Right atrium auricular region (tissue), 2 donors: ENCODE data around the gene SRGAP3. TPM values are rescaled to one million over a fixed set of nuclear protein-coding genes. Genes with fewer than 3 reads are reported as not detected.
A peak's percentile ranks its signal among the peaks of the same experiment; 100 is the strongest.

Experiments used
- DNase-seq: peaks from one replicate; pipeline ENCODE4 v3.0.0-alpha.2; 2019; ENCODE audit warnings: low spot score
- H3K27ac ChIP-seq, 2 donors: fragments of 200-600 bp; sonication (generic); 1 replicate in 1 of 2; 2 replicates in 1 of 2; pipeline ENCODE4 v1.5.1; 2016 to 2019
- H3K27me3 ChIP-seq, 2 donors: fragments of 200-600 bp; sonication (generic); one replicate each; pipeline versions ENCODE4 v1.5.1 to v1.6.0; 2017 to 2019
- H3K36me3 ChIP-seq: fragments of 200-600 bp; sonication (generic); one replicate; pipeline ENCODE4 v1.5.1; 2016
- H3K4me1 ChIP-seq, 2 donors: fragments of 200-600 bp; sonication (generic); one replicate each; pipeline versions ENCODE4 v1.5.1 to v1.6.0; 2017 to 2019
- H3K4me3 ChIP-seq, 2 donors: fragments of 200-600 bp; sonication (generic); 1 replicate in 1 of 2; 2 replicates in 1 of 2; pipeline ENCODE4 v1.5.1; 2017 to 2019; ENCODE audit warnings: mild to moderate bottlenecking in 1 of 2, moderate library complexity in 1 of 2
- H3K9me3 ChIP-seq, 2 donors: fragments of 200-600 bp; sonication (generic); one replicate each; pipeline ENCODE4 v1.5.1; 2019
- CTCF ChIP-seq, 2 donors: fragments of 200-600 bp; sonication (generic); IDR thresholded peaks; one replicate each; pipeline ENCODE4 v1.5.1; 2019; ENCODE audit warnings: antibody characterized with exemption in 2 of 2
- total RNA-seq, 2 donors: library from RNA; depleted of rRNA; stranded (reverse); fragments of >200 nt; gene quantifications; one replicate each; pipeline ENCODE4 v1.1.0, GENCODE V29; 2016

SRGAP3 gene
- total RNA-seq, 2 donors from 2014 or later: 4.0 to 5.0 TPM

GRCh38 chr3:9250236-9250635 is 790 bp upstream of the SRGAP3 start:
- Histone ChIP-seq H3K9me3 (no peaks in the 10 kb centered on the region), H3K27me3 (no peaks in the 10 kb centered on the region), H3K27ac (no peak overlapping the region), H3K36me3 (no peaks in the 10 kb centered on the region), H3K4me1 (peaks cover 0 to 21% of the 10 kb centered on the region in 2 donors), H3K4me3 (no peak overlapping the region)
- no peak for TF ChIP-seq CTCF (IDR thresholded peaks at IDR 0.05)
- no peak for DNase-seq

- peak overlapping the region; percentile 22 to 52 for H3K4me3 ChIP-seq
- H3K27ac ChIP-seq: peak overlapping the region in 1 of 2 donors; percentile 48
- H3K27me3 ChIP-seq: no peaks in the 10 kb centered on the region
- TF ChIP-seq CTCF (IDR thresholded peaks at IDR 0.05): no peak
- H3K4me1 ChIP-seq: peaks cover 0 to 21% of the 10 kb centered on the region in 2 donors
- DNase-seq: no peak
- no peaks in the 10 kb centered on the region for H3K9me3 ChIP-seq
- no peaks in the 10 kb centered on the region for H3K36me3 ChIP-seq
Observed at GRCh38 chr3:9248522-9249271, 749 bp downstream of the SRGAP3 start.

- DNase-seq: no peak
- no peaks in the 10 kb centered on the region for H3K27me3 ChIP-seq
- no peak for TF ChIP-seq CTCF (IDR thresholded peaks at IDR 0.05)
- no peak overlapping the region for H3K27ac ChIP-seq
- no peaks in the 10 kb centered on the region for H3K9me3 ChIP-seq
- H3K4me3 ChIP-seq: peak overlapping the region in 1 of 2 donors; percentile 52
- H3K4me1 ChIP-seq: peaks cover 0 to 21% of the 10 kb centered on the region in 2 donors
- H3K36me3 ChIP-seq: no peaks in the 10 kb centered on the region
Observed at GRCh38 chr3:9247941-9248521, 1.4 kb downstream of the SRGAP3 start.

- no peak overlapping the region for H3K27ac ChIP-seq
- no peak for TF ChIP-seq CTCF (IDR thresholded peaks at IDR 0.05)
- no peak overlapping the region for H3K4me3 ChIP-seq
Observed at GRCh38 chr3:9247361-9247940, 2.0 kb downstream of the SRGAP3 start.

GRCh38 chr3:9246189-9246588 is 3.3 kb downstream of the SRGAP3 start:
- no peaks in the 10 kb centered on the region for H3K36me3 ChIP-seq
- peaks cover 0 to 21% of the 10 kb centered on the region in 2 donors for H3K4me1 ChIP-seq
- no peak for TF ChIP-seq CTCF (IDR thresholded peaks at IDR 0.05)
- H3K4me3 ChIP-seq: no peak overlapping the region
- DNase-seq: no peak
- H3K27me3 ChIP-seq: no peaks in the 10 kb centered on the region
- no peaks in the 10 kb centered on the region for H3K9me3 ChIP-seq
- H3K27ac ChIP-seq: no peak overlapping the region

More at GRCh38 chr3:9247361-9247940, 2.0 kb downstream of the SRGAP3 start:
- Histone ChIP-seq H3K9me3 (no peaks in the 10 kb centered on the region), H3K36me3 (no peaks in the 10 kb centered on the region), H3K27me3 (no peaks in the 10 kb centered on the region), H3K4me1 (peaks cover 0 to 21% of the 10 kb centered on the region in 2 donors)
- no peak for DNase-seq
